B cell (primary cell): ENCODE measurements around the gene S100A4. TPM values are rescaled to one million over a fixed set of nuclear protein-coding genes. Genes with fewer than 3 reads are reported as not detected.

ENCODE experiments used
- ATAC-seq: fragments of 200-7000 bp; cut with Tn5 transposase; one replicate; pipeline ENCODE4 v1.10.0; 2021; ENCODE audit warnings: low read depth, mild to moderate bottlenecking, moderate number of reproducible peaks, moderate library complexity
- CTCF ChIA-PET: fragments of 350-600 bp; sonication (Branson Sonifier 250); formaldehyde crosslinking; loops from one replicate; lab custom pipeline; 2021; ENCODE audit warnings: antibody characterized with exemption, inconsistent platforms; lab: Charles Lee
- POLR2A ChIA-PET: fragments of 350-600 bp; sonication (Branson Sonifier 250); formaldehyde crosslinking; loops from one replicate; lab custom pipeline; 2021; ENCODE audit warnings: antibody characterized with exemption; lab: Charles Lee
- DNase-seq: peaks from one replicate; pipeline ENCODE4 v3.0.0; 2013
- H2AFZ ChIP-seq: 2 replicates; pipeline ENCODE4 v1.6.1; 2012; ENCODE audit warnings: mild to moderate bottlenecking, low read depth, low read length; ENCODE audit not compliant: insufficient read depth, poor library complexity, severe bottlenecking
- H3K27ac ChIP-seq, 2 donors: 1 replicate in 1 of 2; 2 replicates in 1 of 2; pipeline ENCODE4 v1.5.1; 2012 to 2013; ENCODE audit warnings: low read length in 2 of 2, mild to moderate bottlenecking in 2 of 2, moderate library complexity in 1 of 2
- H3K27me3 ChIP-seq, 4 experiments: fragments of 200-600 bp in 1 of 4; sonication (generic) in 1 of 4; replicated peaks in 1 of 4; 1 replicate in 2 of 4; 2 replicates in 2 of 4; pipeline versions ENCODE4 v1.6.1 to v1.7.0; 2013 to 2016; ENCODE audit warnings: low read length in 3 of 4, mild to moderate bottlenecking in 2 of 4, mixed read lengths in 1 of 4, moderate library complexity in 1 of 4; ENCODE audit not compliant: insufficient read depth in 4 of 4, control insufficient read depth in 3 of 4; ENCODE audit errors: control extremely low read depth in 1 of 4
- H3K36me3 ChIP-seq, 2 experiments: replicated peaks in 1 of 2; 1 replicate in 1 of 2; 2 replicates in 1 of 2; pipeline versions ENCODE4 v1.6.1 to v1.7.1; 2013; ENCODE audit warnings: low read length in 1 of 2; ENCODE audit not compliant: insufficient read depth in 2 of 2, control insufficient read depth in 1 of 2; ENCODE audit errors: control extremely low read depth in 1 of 2, extremely low read depth in 1 of 2
- H3K4me1 ChIP-seq, 2 donors: fragments of 200-600 bp in 1 of 2; sonication (generic) in 1 of 2; 1 replicate in 1 of 2; 2 replicates in 1 of 2; pipeline versions ENCODE4 v1.5.1 to v1.6.1; 2013 to 2017; ENCODE audit warnings: low read length in 2 of 2; ENCODE audit not compliant: control insufficient read depth in 2 of 2, insufficient read depth in 2 of 2
- H3K4me2 ChIP-seq: replicated peaks from 2 replicates; pipeline ENCODE3; 2012; ENCODE audit warnings: mild to moderate bottlenecking, low read depth, low read length; ENCODE audit not compliant: poor library complexity, severe bottlenecking
- H3K4me3 ChIP-seq, 5 experiments: fragments of 200-600 bp in 1 of 5; sonication (generic) in 1 of 5; 1 replicate in 3 of 5; 2 replicates in 2 of 5; pipeline versions ENCODE4 v1.5.1 to v1.7.0; 2011 to 2016; ENCODE audit warnings: low read length in 4 of 5, mild to moderate bottlenecking in 4 of 5, low read depth in 2 of 5, control low read depth in 1 of 5, moderate library complexity in 1 of 5; ENCODE audit not compliant: insufficient read depth in 1 of 5; ENCODE audit errors: control extremely low read depth in 1 of 5, extremely low read depth in 1 of 5
- H3K79me2 ChIP-seq: fragments of 200-600 bp; sonication (generic); one replicate; pipeline ENCODE4 v1.6.0; 2016; ENCODE audit warnings: low read length; ENCODE audit not compliant: control insufficient read depth, insufficient read depth
- H3K9ac ChIP-seq: fragments of 200-600 bp; sonication (generic); 2 replicates; pipeline ENCODE4 v1.6.1; 2017; ENCODE audit warnings: mild to moderate bottlenecking, low read length, moderate library complexity
- H3K9me3 ChIP-seq, 3 donors: one replicate each; pipeline versions ENCODE4 v1.6.1 to v1.7.1; 2013; ENCODE audit warnings: low read length in 2 of 3; ENCODE audit not compliant: control insufficient read depth in 2 of 3, insufficient read depth in 1 of 3; ENCODE audit errors: control extremely low read depth in 1 of 3
- H4K20me1 ChIP-seq: 2 replicates; pipeline ENCODE4 v1.6.0; 2012; ENCODE audit warnings: mild to moderate bottlenecking, low read length; ENCODE audit not compliant: insufficient read depth, control insufficient read depth, poor library complexity, severe bottlenecking
- H3K27ac Mint-ChIP-seq: one replicate; pipeline ENCODE4 v1.8.0; 2021; ENCODE audit warnings: mixed read lengths
- H3K27me3 Mint-ChIP-seq: one replicate; pipeline ENCODE4 v1.8.0; 2021; ENCODE audit warnings: mixed read lengths
- H3K4me1 Mint-ChIP-seq: one replicate; pipeline ENCODE4 v1.8.0; 2021; ENCODE audit warnings: mixed read lengths
- H3K4me3 Mint-ChIP-seq: one replicate; pipeline ENCODE4 v1.8.0; 2021; ENCODE audit warnings: mixed read lengths
- H3K9me3 Mint-ChIP-seq: one replicate; pipeline ENCODE4 v1.8.0; 2022; ENCODE audit warnings: mixed read lengths; ENCODE audit not compliant: insufficient read depth
- EZH2 ChIP-seq: IDR thresholded peaks from 2 replicates; pipeline ENCODE4 v1.6.1; 2012; ENCODE audit warnings: borderline replicate concordance, low read depth, mild to moderate bottlenecking, moderate library complexity, low read length; ENCODE audit not compliant: insufficient read depth, poor library complexity, severe bottlenecking
- WGBS: methylation state at CpG from one replicate; pipeline ENCODE4 v1.1.5; 2013; ENCODE audit warnings: missing lambda C conversion rate; ENCODE audit not compliant: insufficient coverage; 5-methylcytosine and 5-hydroxymethylcytosine counted together
- intact Hi-C: fragments of 100-400 bp; cut with micrococcal nuclease; formaldehyde crosslinking; loops from one replicate; pipeline ENCODE4 v1.10.0; 2022
- polyA plus RNA-seq: library from polyadenylated mRNA; depleted of rRNA; stranded (reverse); fragments of >200 nt; gene quantifications from 2 replicates; pipeline ENCODE4 v1.2.3, GENCODE V29; 2012
- total RNA-seq, 2 donors: library from RNA; stranded (reverse); fragments of 120-200 nt in 1 of 2; gene quantifications; 1 replicate in 1 of 2; 2 replicates in 1 of 2; pipeline versions ENCODE4 v1.2.3 to v1.2.4, GENCODE V29; 2013 to 2022
- TF ChIP-seq, protein P1 (sequence below): fragments of 200-600 bp; IDR thresholded peaks from one replicate; pipeline ENCODE4 v1.8.0; 2022; ENCODE audit warnings: antibody characterized with exemption, mild to moderate bottlenecking

The S100A4 gene
- total and polyA plus RNA-seq, 2 donors (not counting 1 experiment from before 2014, with no cell fraction given) = 62.7 to 150 TPM

DNA sequence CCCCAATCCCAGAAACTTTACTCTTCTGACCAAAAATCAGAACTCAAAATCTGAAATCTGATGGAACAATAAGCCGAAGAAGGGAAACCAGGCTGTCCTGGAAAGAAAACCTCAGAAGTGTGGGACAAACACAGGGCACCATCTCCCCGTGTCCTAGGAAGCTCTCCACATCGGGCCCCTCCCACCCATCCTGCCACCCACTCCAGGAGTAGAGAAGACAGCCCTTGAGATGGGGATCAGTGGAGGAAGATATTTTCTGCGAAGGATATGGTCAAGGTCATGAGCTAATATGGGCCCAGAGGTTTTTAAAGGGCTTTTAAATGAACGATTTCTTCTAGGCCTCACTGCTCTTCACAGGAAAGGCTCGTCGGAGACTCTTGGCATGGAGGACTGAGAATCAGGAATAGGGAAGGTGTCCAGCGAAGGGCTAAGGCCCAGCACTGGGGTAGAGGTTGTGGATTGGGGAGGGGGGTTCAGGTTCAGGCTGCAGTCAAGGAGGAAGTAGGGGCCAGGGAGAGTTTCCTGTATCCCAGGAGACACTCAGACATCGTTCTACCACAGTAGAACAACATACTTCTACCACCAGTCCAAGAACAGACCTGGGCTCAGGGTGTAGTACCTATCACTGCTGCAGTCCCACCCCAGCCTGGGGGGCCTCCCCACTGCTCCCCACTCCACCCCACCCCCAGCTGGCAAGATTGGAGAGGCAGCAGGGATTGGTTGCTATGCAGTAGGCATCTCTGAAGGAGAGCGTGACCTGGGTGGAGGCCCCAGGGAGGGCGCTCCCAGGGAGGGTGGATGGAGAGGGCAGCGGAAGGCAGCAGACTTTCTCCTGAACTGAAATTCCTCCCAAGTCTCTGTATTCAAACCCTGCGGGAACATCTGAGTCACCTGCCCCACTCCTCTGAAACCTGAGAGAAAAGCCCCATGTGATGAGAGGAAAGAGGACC, 3.7 kb downstream of the S100A4 start:
- DNase-seq (no peak), ATAC-seq (no peak)
- Mint-ChIP-seq H3K4me3 (no peak overlapping the region), H3K27ac (peak overlapping the region; percentile 92), H3K9me3 (no peaks in the 10 kb centered on the region), H3K27me3 (no peaks in the 10 kb centered on the region), H3K4me1 (peaks cover 57% of the 10 kb centered on the region)
- CTCF ChIA-PET = interaction anchor here (2.5 to 10.9 kb wide), 2 partner anchors 9 to 29 kb away, joined by 15 to 189 read pairs; no protein-coding TSS in a partner anchor
- POLR2A ChIA-PET = no interaction called here
- no peaks in the 10 kb centered on the region for H3K79me2 ChIP-seq
- TF ChIP-seq, protein P1, sequence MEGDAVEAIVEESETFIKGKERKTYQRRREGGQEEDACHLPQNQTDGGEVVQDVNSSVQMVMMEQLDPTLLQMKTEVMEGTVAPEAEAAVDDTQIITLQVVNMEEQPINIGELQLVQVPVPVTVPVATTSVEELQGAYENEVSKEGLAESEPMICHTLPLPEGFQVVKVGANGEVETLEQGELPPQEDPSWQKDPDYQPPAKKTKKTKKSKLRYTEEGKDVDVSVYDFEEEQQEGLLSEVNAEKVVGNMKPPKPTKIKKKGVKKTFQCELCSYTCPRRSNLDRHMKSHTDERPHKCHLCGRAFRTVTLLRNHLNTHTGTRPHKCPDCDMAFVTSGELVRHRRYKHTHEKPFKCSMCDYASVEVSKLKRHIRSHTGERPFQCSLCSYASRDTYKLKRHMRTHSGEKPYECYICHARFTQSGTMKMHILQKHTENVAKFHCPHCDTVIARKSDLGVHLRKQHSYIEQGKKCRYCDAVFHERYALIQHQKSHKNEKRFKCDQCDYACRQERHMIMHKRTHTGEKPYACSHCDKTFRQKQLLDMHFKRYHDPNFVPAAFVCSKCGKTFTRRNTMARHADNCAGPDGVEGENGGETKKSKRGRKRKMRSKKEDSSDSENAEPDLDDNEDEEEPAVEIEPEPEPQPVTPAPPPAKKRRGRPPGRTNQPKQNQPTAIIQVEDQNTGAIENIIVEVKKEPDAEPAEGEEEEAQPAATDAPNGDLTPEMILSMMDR = no peak
- no peak for TF ChIP-seq EZH2
- intact Hi-C loops = no loop called here
- H3K27me3 ChIP-seq = no peaks in the 10 kb centered on the region
- no peak overlapping the region for H3K4me3 ChIP-seq
- peak overlapping the region; percentile 25 to 46 for H3K27ac ChIP-seq
- peak overlapping the region; percentile 64 for H3K4me2 ChIP-seq
- 81% methylated on average over 8 of the region's 13 CpGs for WGBS
- H3K36me3 ChIP-seq = peaks cover 0 to 2% of the 10 kb centered on the region in 2 experiments
- no peaks in the 10 kb centered on the region for H4K20me1 ChIP-seq
- peak overlapping the region; percentile 73 for H2AFZ ChIP-seq
- H3K9ac ChIP-seq = no peak overlapping the region
- peaks cover 0 to 12% (median 0%) of the 10 kb centered on the region in 3 donors for H3K9me3 ChIP-seq
- peaks cover 40 to 47% of the 10 kb centered on the region in 2 donors for H3K4me1 ChIP-seq
